GM19468 (cell line): Measurements from ENCODE around the gene SLC5A12.
"Not testable (repeated sequence)": the region's sequence is repeated elsewhere in the genome, so short reads cannot be mapped to it uniquely, and the experiment has no call there.

Experiments
- ATAC-seq: cut with Tn5 transposase; IDR thresholded peaks from one replicate; pipeline ENCODE4 v1.9.1; 2021; ENCODE audit warnings: mild to moderate bottlenecking, moderate library complexity, moderate number of reproducible peaks; ENCODE audit not compliant: unreplicated experiment; ENCODE audit errors: extremely low read depth

The SLC5A12 gene

GRCh38 chr11:26665036-26665435 lies 56.8 kb downstream of the SLC5A12 start:
- no peak for ATAC-seq

GRCh38 chr11:26662916-26663315 lies 58.9 kb downstream of the SLC5A12 start:
- no peak for ATAC-seq

GRCh38 chr11:26655287-26655686 lies 66.6 kb downstream of the SLC5A12 start:
- ATAC-seq, result no peak

GRCh38 chr11:26651916-26652315 lies 69.9 kb downstream of the SLC5A12 start:
- no peak for ATAC-seq

- ATAC-seq, result peak; percentile 88
Measured at GRCh38 chr11:26649884-26650283, 72.0 kb downstream of the SLC5A12 start.

GRCh38 chr11:26643314-26643713 lies 78.5 kb downstream of the SLC5A12 start:
- not testable (repeated sequence) for ATAC-seq

GRCh38 chr11:26632691-26633159 lies 89.1 kb downstream of the SLC5A12 start:
- peak; percentile 73 for ATAC-seq

GRCh38 chr11:26626346-26626745 lies 95.5 kb downstream of the SLC5A12 start:
- no peak for ATAC-seq

- ATAC-seq, result no peak
Measured at GRCh38 chr11:26623076-26623659, 98.7 kb downstream of the SLC5A12 start.

- no peak for ATAC-seq
Measured at GRCh38 chr11:26622181-26622580, 99.7 kb downstream of the SLC5A12 start.

GRCh38 chr11:26621132-26621531 lies 100.7 kb downstream of the SLC5A12 start:
- no peak for ATAC-seq

- no peak for ATAC-seq
Measured at GRCh38 chr11:26620282-26621045, 101.4 kb downstream of the SLC5A12 start.

GRCh38 chr11:26618441-26618840 lies 103.4 kb downstream of the SLC5A12 start:
- no peak for ATAC-seq
